Prostate gland (tissue), 2 donors: ENCODE data around the gene ALKBH2. TPM values are rescaled to one million over a fixed set of nuclear protein-coding genes. Genes with fewer than 3 reads are reported as not detected.

Experiments used
- DNase-seq: peaks from one replicate; pipeline ENCODE4 v3.0.0-alpha.2; 2019; ENCODE audit warnings: low spot score
- H3K27ac ChIP-seq, 2 donors: fragments of 200-600 bp; sonication (generic); 2 replicates each; pipeline ENCODE4 v1.5.1; 2017 to 2019
- H3K27me3 ChIP-seq: fragments of 200-600 bp; sonication (generic); replicated peaks from 2 replicates; pipeline ENCODE4 v1.5.1; 2019; ENCODE audit not compliant: insufficient read depth
- H3K36me3 ChIP-seq, 2 donors: fragments of 200-600 bp; sonication (generic); 1 replicate in 1 of 2; 2 replicates in 1 of 2; pipeline versions ENCODE4 v1.5.1 to v1.8.1; 2017 to 2019
- H3K4me1 ChIP-seq: fragments of 200-600 bp; sonication (generic); replicated peaks from 2 replicates; pipeline ENCODE4 v1.5.1; 2019
- H3K4me3 ChIP-seq, 2 donors: fragments of 200-600 bp; sonication (generic); 2 replicates each; pipeline ENCODE4 v1.5.1; 2017 to 2019
- H3K9me3 ChIP-seq: fragments of 200-600 bp; sonication (generic); 2 replicates; pipeline ENCODE4 v1.5.1; 2017
- CTCF ChIP-seq, 4 experiments: fragments of 200-600 bp in 2 of 4; fragments of 450-650 bp in 2 of 4; sonication (generic) in 2 of 4; IDR thresholded peaks; 1 replicate in 3 of 4; 2 replicates in 1 of 4; pipeline ENCODE4 v1.5.1; 2016 to 2019; ENCODE audit warnings: antibody characterized with exemption in 4 of 4, mild to moderate bottlenecking in 2 of 4, moderate library complexity in 2 of 4
- POLR2A ChIP-seq: fragments of 450-650 bp; IDR thresholded peaks from one replicate; pipeline ENCODE4 v1.6.1; 2016; ENCODE audit warnings: antibody characterized with exemption, mild to moderate bottlenecking
- POLR2AphosphoS5 ChIP-seq: sonication (generic); formaldehyde crosslinking; IDR thresholded peaks from one replicate; pipeline ENCODE4 v1.6.1; 2017; ENCODE audit warnings: antibody characterized with exemption
- WGBS: methylation state at CpG from one replicate; pipeline ENCODE4 v1.1.5; 2018; 5-methylcytosine and 5-hydroxymethylcytosine counted together
- intact Hi-C: fragments of 100-400 bp; cut with DNase I; formaldehyde crosslinking; loops from one replicate; pipeline ENCODE4 v1.14.2; 2022
- total RNA-seq, 2 donors: library from RNA; depleted of rRNA; stranded (reverse); fragments of >200 nt; gene quantifications; one replicate each; pipeline ENCODE4 v1.1.0, GENCODE V29; 2016

ALKBH2 gene
- total RNA-seq, 2 donors from 2014 or later = 16.6 to 26.2 TPM

- DNase-seq = no peak
- no peak for TF ChIP-seq CTCF (IDR thresholded peaks at IDR 0.05)
- TF ChIP-seq POLR2A = no peak
- no peak for TF ChIP-seq POLR2AphosphoS5
- Histone ChIP-seq H3K4me3 (no peak overlapping the region), H3K4me1 (peaks cover 16% of the 10 kb centered on the region), H3K27me3 (no peaks in the 10 kb centered on the region), H3K36me3 (no peaks in the 10 kb centered on the region), H3K27ac (peak overlapping the region; percentile 56 to 59), H3K9me3 (no peaks in the 10 kb centered on the region)
- WGBS = 41% methylated on average over 2 of the region's 2 CpGs
- intact Hi-C loops = loop anchor here (10.0 kb wide), 1 partner anchor 270 kb away; no protein-coding TSS in a partner anchor
Observed at GRCh38 chr12:109114644-109115043, 21.4 kb upstream of the ALKBH2 start.

- H3K4me3 ChIP-seq = no peak overlapping the region
Observed at GRCh38 chr12:109113661-109114321, 20.5 kb upstream of the ALKBH2 start.

GRCh38 chr12:109112720-109113465, 19.6 kb upstream of the ALKBH2 start:
- no peaks in the 10 kb centered on the region for H3K36me3 ChIP-seq
- H3K4me3 ChIP-seq = no peak overlapping the region
- peaks cover 16% of the 10 kb centered on the region for H3K4me1 ChIP-seq
- intact Hi-C loops = loop anchor here (2.0 to 10.0 kb wide), 2 partner anchors 42 to 272 kb away; no protein-coding TSS in a partner anchor
- H3K9me3 ChIP-seq = no peaks in the 10 kb centered on the region
- peak overlapping the region; percentile 23 to 52 for H3K27ac ChIP-seq
- H3K27me3 ChIP-seq = no peaks in the 10 kb centered on the region
- DNase-seq = no peak
- no peak for TF ChIP-seq CTCF (IDR thresholded peaks at IDR 0.05)
- no peak for TF ChIP-seq POLR2AphosphoS5
- no peak for TF ChIP-seq POLR2A
- WGBS = 60% methylated on average over 11 of the region's 11 CpGs

More at GRCh38 chr12:109113661-109114321, 20.5 kb upstream of the ALKBH2 start:
- Histone ChIP-seq H3K9me3 (no peaks in the 10 kb centered on the region), H3K36me3 (no peaks in the 10 kb centered on the region), H3K27ac (peak overlapping the region; percentile 23 to 52), H3K27me3 (no peaks in the 10 kb centered on the region), H3K4me1 (peaks cover 16% of the 10 kb centered on the region)
- no peak for TF ChIP-seq CTCF (IDR thresholded peaks at IDR 0.05)
- TF ChIP-seq POLR2AphosphoS5 = peak; percentile 21
- TF ChIP-seq POLR2A = no peak
- DNase-seq = no peak
- intact Hi-C loops = loop anchor here (2.0 to 10.0 kb wide), 2 partner anchors 41 to 271 kb away; no protein-coding TSS in a partner anchor
- WGBS = 49% methylated on average over 5 of the region's 5 CpGs

GRCh38 chr12:109110988-109111495, 17.8 kb upstream of the ALKBH2 start:
- 5% methylated on average over 27 of the region's 28 CpGs for WGBS
- H3K27me3 ChIP-seq = no peaks in the 10 kb centered on the region
- peak overlapping the region; percentile 47 to 55 for H3K4me3 ChIP-seq
- intact Hi-C loops = loop anchor here (10.0 kb wide), 1 partner anchor 274 kb away; no protein-coding TSS in a partner anchor
- TF ChIP-seq POLR2A = peak; percentile 67
- TF ChIP-seq CTCF (IDR thresholded peaks at IDR 0.05) = peak in 2 of 4 experiments; percentile 13 to 16
- TF ChIP-seq POLR2AphosphoS5 = peak; percentile 90
- DNase-seq = peak; percentile 87
- no peaks in the 10 kb centered on the region for H3K36me3 ChIP-seq
- H3K27ac ChIP-seq = peak overlapping the region; percentile 90
- no peaks in the 10 kb centered on the region for H3K9me3 ChIP-seq
- H3K4me1 ChIP-seq = peaks cover 11% of the 10 kb centered on the region
